Nucleus accumbens (tissue), 56 donors: ENCODE results near the gene NKTR.

Experiments used
- DNase-seq, 56 donors: peaks; one replicate each; lab custom pipeline; 2025; lab: John Stamatoyannopoulos, UW

Gene NKTR

DNA sequence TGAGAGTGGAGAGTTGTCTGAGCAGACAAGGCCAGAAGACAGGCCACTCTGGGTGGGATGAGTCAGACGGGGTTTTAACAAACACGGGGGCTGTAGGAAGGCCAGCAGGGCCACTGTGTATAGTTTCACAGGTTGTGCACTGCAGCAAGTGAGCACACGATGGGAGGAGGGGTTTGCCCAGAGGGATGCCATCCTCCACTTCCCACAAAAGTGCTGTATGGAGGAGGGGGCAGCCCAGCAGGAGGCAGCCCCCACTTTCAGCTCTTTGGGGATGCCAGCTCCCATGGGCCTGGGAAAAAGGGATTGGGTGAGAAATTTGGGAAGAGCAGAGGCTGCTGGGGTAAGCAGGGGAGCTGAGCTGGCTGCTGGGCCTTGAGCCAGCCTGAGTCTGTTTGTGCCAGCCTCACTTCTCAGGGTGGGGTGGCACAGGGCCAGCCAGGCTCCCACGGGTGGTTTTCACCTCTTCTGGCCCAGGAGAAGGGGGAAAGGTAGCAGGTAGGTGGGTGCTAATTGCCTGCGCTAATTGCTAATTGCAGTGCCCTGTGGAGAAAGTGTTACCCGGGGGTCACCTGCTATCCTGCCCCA, 59.7 kb downstream of the NKTR start:
- DNase-seq, result peak in 1 of 56 donors; percentile 36

DNA sequence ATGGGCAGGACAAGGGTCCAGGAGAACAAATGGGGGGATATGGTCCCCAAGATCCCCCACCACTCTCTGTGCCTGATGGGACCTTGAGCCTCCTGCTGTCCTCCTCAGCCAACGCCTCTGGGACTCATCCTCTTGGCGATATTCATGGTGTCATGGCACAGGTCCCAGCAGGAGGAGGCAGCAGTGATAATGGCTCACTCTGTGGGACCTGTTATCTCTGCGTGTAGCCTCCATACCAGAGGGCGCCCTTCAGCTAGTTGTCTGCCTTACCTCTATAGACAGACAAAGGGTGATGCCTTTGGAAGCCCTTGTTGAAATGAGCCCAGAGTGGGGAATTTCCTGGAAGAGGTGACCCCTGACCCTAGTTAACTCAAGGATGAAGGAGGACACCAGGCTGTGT, 60.4 kb downstream of the NKTR start:
- DNase-seq, result no peak

DNA sequence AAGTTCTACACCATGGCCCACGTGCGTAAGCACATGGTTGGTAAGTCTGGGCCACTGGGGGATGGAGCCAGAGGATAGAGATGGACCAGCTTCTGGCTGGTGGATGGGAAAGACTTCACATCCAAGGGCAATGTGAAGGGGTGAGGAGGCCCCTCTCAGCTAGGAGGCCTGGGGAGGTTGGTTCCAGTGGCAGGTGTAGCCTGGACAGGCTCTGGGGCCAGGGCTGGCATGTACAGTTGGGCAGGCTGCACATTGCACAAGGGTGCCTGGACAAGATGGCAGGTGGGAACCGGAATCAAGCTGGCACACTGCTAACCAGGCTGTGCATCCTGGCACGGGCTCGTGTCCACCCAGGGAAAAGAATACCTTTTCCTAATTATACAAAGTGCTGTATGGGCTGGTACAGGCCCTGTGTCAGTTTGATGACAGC, 61.1 kb downstream of the NKTR start:
- no peak for DNase-seq

DNA sequence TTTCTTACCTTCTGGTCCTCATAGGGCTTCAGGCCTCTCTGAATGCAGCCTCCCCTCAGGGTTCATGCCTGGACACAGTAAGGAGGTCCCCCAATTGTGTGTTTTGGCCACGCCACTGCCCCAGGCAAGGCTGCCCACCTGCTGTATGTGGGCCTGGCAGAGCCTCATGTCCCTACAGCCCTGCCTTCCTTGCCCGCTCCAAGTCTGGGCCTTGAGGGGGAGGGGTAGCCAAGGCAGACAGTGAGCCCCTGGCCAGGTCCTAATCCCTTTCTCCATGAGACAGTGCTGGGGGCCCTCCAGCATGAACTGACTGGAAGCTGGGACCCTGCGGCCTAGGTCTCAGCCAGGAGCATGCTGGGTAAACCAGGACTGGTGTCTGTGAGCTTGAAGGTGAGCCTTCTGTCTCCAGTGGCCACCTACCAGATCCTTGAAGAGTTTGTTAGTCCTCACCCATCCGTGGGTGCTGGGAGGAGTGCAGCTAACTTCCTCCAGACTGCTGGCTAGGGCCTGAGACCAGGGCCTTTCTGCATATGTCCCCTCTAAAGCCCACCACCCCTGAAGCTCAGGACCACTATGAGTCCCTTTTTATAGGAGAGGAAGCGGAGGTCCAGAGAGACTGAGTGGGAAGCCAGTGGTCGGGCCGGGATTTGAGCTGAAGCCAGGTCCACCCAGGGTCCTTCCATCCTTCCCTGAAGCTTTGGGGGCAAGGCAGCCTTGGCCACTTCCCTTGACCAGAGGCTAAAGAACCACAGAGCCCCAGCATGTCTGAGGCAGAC, 61.7 kb downstream of the NKTR start:
- no peak for DNase-seq

DNA sequence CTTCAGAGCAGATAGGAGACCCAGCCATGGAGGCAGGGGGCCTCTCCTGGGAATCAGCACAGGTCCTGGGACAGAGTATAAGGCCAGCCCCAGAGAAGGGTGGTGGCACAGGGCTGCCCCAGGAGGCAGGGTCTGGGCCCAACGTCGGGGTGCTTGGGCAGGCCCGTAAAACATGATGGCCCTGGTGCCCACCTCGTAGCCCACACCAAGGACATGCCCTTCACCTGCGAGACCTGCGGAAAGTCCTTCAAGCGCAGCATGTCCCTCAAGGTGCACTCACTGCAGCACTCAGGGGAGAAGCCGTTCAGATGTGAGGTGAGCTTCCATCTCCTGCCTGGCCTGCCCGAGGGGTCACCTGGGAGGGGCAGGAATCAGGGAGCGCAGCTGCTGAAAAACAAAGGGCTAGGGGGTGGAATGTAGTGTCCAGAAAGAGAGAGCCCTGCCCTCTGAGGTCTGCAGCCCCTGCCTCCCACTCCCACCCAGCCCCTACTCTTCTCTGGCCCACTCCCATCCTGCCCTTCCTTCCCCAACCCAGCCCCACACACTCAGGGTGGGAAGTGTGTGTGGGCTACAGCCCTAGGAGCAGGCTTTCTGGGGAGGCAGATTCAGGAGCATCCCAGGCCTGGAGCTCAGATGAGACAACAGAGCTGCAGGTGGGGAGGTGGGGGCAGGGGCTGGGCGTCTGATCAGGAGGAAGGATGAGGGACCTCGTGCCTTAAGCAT, 62.5 kb downstream of the NKTR start:
- DNase-seq, result no peak

DNA sequence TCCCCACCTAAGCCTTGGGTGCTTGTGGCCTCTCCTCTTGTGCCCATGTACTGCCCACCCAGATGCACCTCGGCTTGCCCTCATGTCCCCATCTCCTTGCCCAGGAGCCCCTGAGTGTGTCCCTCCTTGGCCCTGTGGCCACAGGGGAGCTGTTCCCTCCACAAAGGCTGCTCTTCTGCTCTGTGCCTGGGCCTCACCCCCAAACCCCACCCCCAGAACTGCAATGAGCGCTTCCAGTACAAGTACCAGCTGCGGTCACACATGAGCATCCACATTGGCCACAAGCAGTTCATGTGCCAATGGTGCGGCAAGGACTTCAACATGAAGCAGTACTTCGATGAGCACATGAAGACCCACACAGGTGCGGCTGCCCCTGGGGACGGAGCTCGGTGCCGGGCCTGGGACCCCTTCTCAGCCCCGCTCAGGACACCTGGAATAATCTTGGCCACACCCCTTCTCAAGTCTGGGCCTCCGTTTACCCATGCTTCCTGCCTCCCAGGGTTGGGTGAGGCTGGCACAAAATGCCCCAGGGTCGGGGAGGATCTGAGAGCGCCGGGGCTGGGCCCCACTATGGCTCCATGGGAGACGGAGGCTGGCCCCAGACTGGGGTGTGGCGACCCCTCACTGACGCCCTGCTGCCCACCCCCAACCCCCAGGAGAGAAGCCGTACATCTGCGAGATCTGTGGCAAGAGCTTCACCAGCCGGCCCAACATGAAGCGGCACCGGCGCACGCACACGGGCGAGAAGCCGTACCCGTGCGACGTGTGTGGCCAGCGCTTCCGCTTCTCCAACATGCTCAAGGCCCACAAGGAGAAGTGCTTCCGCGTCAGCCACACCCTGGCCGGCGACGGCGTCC, 63.3 kb downstream of the NKTR start:
- no peak for DNase-seq

DNA sequence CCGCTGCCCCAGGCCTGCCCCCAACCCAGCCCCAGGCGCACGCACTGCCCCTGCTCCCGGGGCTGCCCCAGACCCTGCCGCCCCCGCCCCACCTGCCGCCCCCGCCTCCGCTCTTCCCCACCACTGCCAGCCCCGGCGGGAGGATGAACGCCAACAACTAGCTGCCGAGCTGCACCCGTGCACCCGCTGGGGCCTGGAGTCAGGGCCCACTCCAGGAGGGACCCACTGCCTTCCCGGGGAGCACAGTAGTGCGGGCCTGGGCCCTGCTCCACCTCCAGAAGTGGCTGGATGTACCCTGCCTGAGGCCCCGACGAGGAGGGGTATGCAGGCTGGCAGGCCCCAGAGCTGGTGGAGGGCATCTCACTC, 63.9 kb downstream of the NKTR start:
- DNase-seq, result no peak

DNA sequence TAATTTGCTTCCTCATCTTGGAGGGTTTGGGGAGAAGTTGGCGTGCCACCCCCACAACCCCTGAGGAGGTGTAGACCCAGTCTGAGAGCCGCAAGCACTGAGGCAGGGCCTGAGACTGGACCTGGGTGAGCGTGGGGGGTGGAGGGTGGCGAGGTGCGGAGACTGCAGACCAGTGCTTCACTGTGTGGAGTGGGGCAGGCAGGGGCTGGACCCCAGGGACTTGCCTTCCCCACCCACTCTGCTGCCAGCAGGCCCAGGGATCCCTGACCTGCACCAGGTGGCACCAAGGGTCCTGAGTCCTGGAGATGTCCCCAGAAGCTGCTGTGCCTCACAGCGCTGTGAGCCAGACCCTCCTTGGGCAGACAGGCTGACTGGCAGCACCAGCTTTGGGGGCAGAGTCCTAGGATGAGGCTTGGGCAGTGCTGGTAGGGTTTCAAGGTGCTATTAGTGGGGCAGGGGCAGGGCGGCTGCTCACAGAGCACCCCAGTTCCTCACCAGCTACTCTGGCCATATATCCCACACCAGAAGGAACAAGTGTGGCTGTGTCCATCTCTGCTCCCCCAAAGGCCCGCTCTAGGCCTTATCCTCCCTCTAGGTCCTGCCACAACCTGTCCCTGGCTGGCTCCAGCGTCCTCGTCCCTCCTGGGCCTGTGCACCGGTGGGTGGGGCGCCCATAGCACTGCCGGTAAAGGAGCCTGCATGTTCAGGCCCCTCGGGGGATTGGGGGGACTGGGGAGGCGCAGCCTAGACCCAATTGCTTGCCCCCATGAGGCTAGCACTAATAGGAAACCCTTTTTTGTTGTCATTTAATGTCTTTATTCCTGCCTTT, 64.8 kb downstream of the NKTR start:
- DNase-seq, result no peak

DNA sequence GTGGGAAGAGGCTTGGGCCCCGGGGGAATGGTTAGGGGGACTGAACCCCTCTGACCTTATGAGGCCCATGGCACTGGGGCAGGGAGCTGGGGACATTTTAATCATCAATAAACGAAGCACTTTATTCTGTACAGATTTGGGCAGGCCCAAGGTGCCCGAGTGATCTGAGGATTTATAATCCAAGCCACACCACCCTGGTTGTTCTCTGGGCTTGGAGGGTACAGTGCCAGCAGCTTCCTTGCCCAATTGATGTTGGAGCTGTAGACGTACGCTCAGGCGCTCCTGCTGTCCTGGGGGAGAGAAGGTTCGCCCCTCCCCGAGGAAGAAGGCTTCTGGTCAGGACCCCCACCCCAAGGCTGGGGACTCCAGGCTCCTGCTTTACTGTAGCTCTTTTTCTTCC, 65.5 kb downstream of the NKTR start:
- DNase-seq, result no peak

DNA sequence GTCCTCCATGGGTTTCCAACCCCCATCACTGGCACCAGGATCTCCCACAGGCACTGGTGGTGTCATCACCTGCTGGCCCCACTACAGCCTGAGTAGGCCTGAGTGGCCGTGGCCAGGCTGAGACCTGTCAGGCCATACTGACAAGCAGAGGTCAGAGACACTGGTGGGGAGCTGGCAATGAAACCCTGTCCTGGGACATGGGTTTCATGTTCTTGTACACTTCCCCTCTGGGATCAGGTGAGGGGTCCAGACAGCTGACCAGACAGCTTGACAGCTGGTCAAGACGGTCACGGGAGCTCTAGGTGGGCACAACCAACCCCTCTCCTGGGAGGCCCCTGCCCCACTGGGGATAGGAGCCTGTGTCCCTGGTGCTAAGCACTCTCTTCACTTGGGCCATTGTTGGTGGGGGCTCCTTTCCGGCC, 66.1 kb downstream of the NKTR start:
- DNase-seq, result no peak

DNA sequence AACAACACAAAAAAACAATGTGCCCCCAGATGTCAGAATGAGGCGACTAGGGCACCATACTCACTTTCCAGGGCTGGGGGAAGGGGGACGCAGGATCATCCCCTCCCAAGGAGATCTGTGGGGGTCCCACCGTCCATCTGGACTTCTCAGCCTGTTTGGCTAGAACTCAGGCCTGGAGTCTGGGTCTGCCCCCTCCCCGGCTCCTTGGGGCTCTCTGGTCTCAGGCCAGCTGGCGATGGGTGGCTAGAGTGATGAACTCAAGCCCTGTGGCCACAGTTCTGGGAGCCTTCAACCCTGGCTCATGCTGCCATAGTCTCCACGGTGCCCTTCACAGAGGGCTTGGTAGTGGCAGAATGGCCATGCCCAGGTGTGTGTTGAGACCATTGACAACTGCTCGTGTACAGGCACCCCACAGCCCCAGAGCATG, 66.6 kb downstream of the NKTR start:
- DNase-seq, result no peak

DNA sequence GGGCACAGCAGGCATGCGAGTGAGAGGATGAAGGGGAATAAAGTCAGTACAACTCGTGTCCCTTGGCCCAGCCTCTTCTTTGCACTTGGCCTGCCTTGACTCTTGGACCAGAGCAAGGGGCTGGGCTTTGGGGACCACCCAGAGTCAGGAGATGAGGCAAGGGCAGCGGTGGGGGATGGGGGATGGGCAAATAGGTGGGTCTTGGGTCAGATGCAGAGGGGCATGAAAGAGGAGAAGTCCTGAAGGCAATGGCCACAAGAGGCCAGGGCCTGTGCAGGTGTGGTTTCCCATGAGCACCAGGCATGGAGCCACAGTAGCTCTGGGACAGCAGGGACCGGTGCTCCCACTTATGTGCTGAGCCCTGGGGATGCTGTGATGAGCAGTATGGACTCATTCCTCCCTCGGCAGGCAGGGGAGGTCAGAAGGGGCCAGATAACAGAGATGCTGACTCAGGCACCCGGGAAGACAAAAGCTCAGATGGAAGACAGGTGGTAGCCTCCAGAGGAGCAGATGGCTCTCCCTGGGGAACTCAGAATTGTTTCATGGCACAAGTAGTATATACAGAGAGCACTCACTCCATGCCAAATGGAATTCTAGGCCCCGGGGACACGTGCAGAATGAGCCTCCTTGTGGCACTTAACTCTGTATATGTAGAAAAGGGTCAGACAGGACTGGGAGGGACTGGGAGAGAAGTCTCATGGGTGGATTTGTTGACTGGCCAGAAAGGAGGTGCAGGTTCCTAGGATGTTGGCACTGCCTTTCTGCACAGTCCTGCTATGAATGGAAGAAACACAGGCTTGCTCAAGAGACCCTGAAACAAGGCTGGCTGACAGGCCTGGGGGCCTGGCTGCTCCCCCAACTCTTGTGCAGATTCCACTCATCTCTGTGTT, 67.3 kb downstream of the NKTR start:
- no peak for DNase-seq

DNA sequence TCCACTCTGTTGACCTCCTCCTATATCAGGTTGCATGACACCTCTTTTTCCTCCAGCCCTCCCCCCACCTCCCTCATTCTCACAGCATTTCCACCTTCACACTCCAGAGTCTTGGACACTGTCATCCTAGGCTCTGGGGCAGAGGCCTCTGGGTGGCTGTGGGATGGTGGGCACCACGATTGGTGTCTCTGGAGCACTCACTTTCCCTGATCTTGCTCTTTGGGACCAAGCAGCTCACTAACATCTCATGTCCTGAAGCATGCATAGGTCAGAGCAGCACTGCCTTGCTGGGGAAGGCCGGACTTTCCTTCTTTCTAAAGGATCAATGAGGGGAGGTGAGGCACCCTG, 67.9 kb downstream of the NKTR start:
- DNase-seq, result no peak

DNA sequence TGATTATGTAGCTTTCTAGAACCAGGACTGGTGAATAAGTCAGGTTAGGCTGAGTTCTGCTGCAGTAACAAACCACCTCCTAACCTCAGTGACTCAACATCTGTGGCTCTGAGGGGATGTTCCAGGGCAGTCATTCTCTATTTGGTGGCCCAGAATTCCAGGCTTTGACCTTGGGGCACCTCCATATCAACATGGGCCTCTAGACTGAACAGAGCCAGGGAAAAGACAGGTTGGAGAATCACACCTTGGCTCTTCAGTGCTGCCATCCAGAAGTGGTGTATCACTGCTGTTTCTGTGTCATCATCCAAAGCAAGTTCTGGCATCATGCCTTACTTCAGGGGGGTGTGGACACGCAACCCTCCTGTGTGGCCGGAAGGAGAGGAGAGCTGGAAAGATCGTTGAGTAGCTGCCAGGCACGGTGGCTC, 68.3 kb downstream of the NKTR start:
- DNase-seq, result no peak

DNA sequence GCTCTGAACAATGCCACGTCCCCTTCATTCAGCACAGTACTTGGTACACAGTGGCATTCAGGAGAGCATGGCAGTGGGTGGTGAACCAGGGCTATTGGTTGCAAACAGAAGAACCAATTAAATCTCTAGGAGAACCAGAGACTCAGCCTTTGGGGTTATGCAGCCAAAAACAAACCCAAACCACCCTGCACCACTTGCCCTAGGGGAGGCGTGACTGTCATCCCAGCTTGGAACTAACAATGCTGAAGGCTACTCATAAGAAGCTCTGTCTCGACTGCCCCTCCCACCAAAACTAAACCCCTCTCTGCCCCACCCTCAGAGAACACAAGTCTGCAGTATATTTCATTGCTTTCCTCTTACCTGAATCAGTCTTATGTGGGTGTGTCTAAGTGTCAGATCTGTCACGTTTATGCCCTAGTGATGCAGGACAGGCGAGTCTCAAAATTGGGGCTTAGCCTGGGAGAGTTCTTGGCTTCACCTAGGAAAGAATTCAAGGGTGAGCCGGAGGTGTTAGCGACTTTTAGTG, 69.6 kb downstream of the NKTR start:
- no peak for DNase-seq

DNA sequence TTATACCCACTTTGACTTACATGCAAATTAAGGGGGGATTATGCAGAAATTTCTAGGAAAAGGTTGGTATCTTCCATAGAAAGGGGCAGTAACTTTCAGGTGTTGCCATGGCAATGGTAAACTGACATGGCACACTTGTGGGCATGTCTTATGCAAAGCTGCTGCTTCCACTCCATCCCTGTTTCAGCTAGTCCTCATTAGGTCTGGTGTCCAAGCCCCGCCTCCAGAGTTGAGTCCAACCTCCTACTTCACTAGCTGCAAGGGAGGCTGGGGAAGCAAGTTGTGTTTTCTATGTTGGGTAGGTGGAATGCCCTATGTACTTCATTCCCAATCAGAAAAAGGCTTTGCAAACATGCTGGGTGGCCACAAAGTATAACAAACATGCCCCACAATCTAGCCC, 70.2 kb downstream of the NKTR start:
- no peak for DNase-seq

DNA sequence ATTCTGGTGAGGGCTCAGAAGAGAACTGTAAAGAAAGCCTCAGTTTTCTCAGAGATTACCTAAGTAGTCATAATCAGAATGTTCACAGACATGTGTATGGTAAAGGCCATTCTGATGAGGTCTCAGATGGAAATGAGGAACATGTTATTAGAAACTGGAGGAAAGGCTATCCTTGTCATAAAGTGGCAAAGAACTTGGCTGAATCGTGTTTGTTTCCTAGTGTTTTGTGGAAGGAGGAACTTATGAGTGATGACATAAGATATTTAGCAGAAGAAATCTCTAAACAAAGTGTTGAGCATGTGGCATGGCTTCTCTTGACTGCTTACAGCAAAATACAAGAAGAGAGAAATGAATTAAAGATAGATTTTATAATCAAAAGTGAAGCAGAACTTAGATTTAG, 72.0 kb downstream of the NKTR start:
- DNase-seq, result no peak

DNA sequence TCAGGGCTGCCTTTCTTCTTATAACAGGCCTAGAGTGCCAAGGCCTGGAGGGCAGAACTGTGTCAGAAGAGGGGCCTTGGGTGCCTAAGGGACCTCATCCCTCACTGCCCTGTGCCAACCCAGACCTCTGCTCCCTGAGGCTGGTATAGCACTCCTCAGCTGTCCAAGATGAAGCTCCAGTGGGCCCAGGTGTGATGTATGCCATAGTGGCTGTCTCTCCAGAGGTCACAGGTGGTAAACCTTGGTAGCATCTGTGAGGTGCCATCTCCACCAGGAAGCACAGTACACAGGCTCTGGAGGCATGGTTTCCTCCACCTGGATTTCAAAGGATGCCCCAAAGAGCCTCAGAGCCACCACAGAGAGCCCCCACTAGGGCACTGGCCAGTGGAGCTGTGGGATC, 72.6 kb downstream of the NKTR start:
- no peak for DNase-seq

DNA sequence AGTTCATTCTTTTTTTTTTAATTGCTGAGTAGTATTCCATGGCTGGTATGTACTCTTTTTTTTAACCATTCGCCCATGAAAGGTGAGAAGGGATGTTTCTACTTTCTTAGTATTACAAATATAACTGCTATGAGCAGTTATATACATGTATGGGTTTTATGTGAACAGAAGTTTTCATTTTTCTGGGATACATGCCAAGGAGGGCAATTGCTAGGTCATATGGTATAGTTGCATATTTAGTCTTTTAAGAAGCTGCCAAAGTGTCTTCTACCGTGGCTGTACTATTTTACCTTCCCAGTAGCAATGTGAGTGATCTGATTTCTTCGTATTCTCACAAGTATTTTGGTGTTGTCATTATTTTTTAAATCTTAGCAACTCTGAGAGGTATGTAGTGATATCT, 73.7 kb downstream of the NKTR start:
- no peak for DNase-seq
